Effector memory CD8-positive, alpha-beta T cell (primary cell): Measurements from ENCODE around the gene RIMS4.
"Not testable (repeated sequence)": the region's sequence is repeated elsewhere in the genome, so short reads cannot be mapped to it uniquely, and the experiment has no call there.

Experiments
- ATAC-seq: fragments of 150-1000 bp; cut with Tn5 transposase; replicated peaks from 2 replicates; pipeline ENCODE4 v1.10.0; 2021; ENCODE audit warnings: mild to moderate bottlenecking, moderate library complexity
- DNase-seq, 3 experiments: peaks; one replicate each; pipeline ENCODE4 v3.0.0; 2021
- H3K27ac Mint-ChIP-seq, 2 donors: one replicate each; pipeline ENCODE4 v1.8.0; 2022; ENCODE audit warnings: mild to moderate bottlenecking in 2 of 2, mixed read lengths in 2 of 2, moderate library complexity in 2 of 2
- H3K27me3 Mint-ChIP-seq, 2 donors: one replicate each; pipeline ENCODE4 v1.8.0; 2022; ENCODE audit warnings: mixed read lengths in 2 of 2
- H3K36me3 Mint-ChIP-seq: one replicate; pipeline ENCODE4 v1.8.0; 2022; ENCODE audit warnings: mild to moderate bottlenecking, moderate library complexity, mixed read lengths; ENCODE audit not compliant: insufficient read depth
- H3K4me1 Mint-ChIP-seq, 2 donors: one replicate each; pipeline ENCODE4 v1.8.0; 2022; ENCODE audit warnings: low read depth in 2 of 2, mixed read lengths in 2 of 2
- H3K4me3 Mint-ChIP-seq, 2 donors: one replicate each; pipeline ENCODE4 v1.8.0; 2022; ENCODE audit warnings: mild to moderate bottlenecking in 2 of 2, mixed read lengths in 2 of 2, moderate library complexity in 2 of 2
- H3K9me3 Mint-ChIP-seq, 2 donors: one replicate each; pipeline ENCODE4 v1.8.0; 2022; ENCODE audit warnings: mixed read lengths in 2 of 2

The RIMS4 gene

DNA sequence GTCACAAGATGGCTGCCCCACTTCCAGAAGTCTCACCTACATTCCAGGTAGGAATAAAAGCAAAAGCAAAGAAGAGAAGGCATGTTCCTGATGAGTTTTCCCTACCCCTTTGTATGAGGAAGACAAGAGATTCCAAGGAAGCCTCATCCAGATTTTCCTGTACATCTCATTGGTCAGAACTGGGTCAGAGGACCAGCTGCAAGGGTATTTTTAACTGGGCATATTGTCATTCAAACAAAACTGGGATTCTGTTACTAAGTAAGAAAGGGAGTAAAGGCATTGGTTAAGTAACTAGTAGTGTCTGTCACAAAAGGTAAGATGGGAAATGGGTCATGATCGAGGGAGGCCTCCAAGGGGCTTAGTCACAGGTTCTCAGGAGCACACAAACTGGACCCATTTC is 28.2 kb upstream of the RIMS4 start:
- H3K4me1 Mint-ChIP-seq = no peaks in the 10 kb centered on the region
- DNase-seq = no peak
- ATAC-seq = no peak
- no peak overlapping the region for H3K27ac Mint-ChIP-seq
- peaks cover 36 to 47% of the 10 kb centered on the region in 2 donors for H3K27me3 Mint-ChIP-seq
- no peaks in the 10 kb centered on the region for H3K36me3 Mint-ChIP-seq
- no peak overlapping the region for H3K4me3 Mint-ChIP-seq
- H3K9me3 Mint-ChIP-seq = peaks cover 0 to 3% of the 10 kb centered on the region in 2 donors

DNA sequence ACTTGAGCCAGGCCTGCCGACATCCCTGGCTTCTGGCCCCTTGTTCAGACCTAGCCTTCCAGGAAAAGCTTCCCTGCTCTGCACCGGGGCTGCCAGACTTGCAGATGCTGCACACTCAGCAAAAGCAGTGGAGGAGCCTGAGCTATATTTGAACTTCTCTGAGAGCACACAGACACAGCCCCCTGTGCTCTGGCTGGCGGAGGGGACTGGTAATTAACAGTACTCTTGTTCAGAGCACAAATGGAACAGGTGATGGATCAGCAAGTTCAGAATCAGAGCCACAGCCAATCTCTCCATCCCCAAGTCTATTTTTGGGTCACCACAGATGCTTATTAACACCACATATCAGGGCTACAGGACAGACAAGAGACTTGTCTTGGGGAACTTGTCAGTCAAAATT is 27.6 kb upstream of the RIMS4 start:
- Mint-ChIP-seq H3K27me3 (peaks cover 30 to 42% of the 10 kb centered on the region in 2 donors), H3K9me3 (peaks cover 0 to 3% of the 10 kb centered on the region in 2 donors), H3K4me1 (no peaks in the 10 kb centered on the region), H3K36me3 (no peaks in the 10 kb centered on the region), H3K27ac (no peak overlapping the region), H3K4me3 (no peak overlapping the region)
- DNase-seq (no peak), ATAC-seq (no peak)

DNA sequence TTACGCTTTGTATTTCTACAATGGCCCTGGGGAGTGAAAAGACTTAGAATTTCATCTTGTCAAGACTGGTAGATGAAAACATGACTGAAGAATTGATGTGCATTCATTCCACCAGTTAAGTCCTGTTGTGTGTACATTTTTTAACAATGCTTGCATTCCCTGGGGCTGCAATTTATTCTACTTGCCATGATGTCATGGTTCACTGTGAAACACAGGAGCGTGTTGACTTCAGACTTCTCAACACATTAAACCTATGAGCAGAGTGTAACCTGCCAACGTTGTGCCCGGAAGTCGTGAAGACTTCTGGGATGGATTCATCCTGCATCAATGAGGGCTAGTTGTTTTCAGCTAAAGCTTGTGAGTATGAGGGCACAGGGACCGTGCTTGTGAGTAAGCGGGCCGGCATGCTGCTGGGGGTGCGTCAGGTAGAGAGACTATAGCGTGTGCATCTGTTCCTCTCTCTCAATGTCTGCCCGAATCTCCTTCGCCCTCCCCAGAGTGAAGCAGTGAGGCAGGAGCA is 26.3 kb upstream of the RIMS4 start:
- no peak for DNase-seq
- no peaks in the 10 kb centered on the region for H3K36me3 Mint-ChIP-seq
- H3K27me3 Mint-ChIP-seq = peaks cover 26 to 43% of the 10 kb centered on the region in 2 donors
- no peak for ATAC-seq
- peaks cover 0 to 3% of the 10 kb centered on the region in 2 donors for H3K9me3 Mint-ChIP-seq
- H3K4me1 Mint-ChIP-seq = no peaks in the 10 kb centered on the region
- no peak overlapping the region for H3K4me3 Mint-ChIP-seq
- no peak overlapping the region for H3K27ac Mint-ChIP-seq

DNA sequence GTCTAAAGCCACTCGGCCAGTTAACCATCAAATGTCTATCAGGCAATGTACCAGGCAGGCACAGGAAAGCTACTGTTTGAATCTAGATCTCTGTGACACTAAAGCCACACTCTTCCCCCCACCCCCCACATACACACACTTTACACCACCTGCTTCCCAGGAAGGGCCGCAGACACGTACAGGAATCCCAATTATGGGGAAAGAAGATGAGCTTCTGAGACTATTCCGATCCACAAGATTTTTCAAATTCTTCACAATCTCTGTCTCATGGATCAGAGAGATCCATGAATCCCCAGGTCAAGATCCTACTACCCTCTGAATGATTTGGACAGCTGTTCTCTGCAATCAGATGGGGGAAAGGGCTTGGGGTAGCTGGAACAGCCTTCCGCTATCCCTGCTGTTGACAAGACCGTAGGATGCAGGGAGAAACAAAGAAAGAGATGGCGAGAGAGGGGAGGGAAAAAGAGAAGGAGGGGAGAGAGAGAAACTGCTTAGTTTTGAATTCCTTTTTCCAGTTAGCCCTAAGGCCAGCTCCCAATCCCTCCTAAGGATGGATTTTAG is 25.4 kb upstream of the RIMS4 start:
- H3K36me3 Mint-ChIP-seq = no peaks in the 10 kb centered on the region
- no peak overlapping the region for H3K27ac Mint-ChIP-seq
- no peaks in the 10 kb centered on the region for H3K4me1 Mint-ChIP-seq
- ATAC-seq = no peak
- peaks cover 0 to 3% of the 10 kb centered on the region in 2 donors for H3K9me3 Mint-ChIP-seq
- peaks cover 26 to 43% of the 10 kb centered on the region in 2 donors for H3K27me3 Mint-ChIP-seq
- no peak for DNase-seq
- no peak overlapping the region for H3K4me3 Mint-ChIP-seq

DNA sequence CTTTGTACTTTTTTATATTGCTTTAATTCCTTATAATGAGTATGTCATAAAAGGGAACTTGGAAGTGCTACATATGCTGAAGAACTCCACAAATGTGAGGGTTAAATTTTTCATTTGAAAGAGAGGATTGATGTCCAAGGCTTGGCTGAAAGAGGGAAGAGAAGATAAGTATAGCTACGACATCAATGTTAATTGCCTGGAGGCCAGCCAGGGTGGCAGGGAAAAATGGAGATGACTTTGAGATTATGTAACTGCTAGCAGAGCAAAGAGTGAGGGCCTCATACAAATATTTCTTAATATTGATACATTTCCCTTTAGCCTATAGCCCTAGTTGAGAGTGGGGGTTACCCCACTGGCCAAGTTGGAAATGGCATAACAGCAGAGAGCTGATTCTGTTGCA is 24.8 kb upstream of the RIMS4 start:
- Mint-ChIP-seq H3K27me3 (peaks cover 25 to 43% of the 10 kb centered on the region in 2 donors), H3K27ac (no peak overlapping the region), H3K4me1 (no peaks in the 10 kb centered on the region), H3K4me3 (no peak overlapping the region), H3K36me3 (no peaks in the 10 kb centered on the region), H3K9me3 (no peaks in the 10 kb centered on the region)
- DNase-seq (no peak), ATAC-seq (no peak)

DNA sequence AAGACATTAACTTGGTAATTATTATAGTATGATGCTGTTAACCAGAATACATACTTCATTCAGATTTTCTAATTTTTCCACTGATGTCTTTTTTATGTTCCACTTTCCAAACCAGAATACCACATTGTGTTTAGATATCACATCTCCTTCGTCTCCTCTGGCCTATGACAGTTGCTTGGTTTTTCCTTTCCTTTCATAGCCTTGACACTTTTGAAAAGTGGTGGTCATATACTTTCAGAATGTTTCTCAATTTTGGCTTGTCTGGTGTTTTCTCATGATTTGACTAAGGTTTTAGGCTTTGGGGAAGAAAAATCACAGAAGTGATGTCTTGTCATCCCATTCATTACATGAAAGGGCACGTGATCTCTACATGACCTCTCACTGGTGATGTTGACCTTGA is 24.3 kb upstream of the RIMS4 start:
- DNase-seq (no peak), ATAC-seq (no peak)
- no peaks in the 10 kb centered on the region for H3K36me3 Mint-ChIP-seq
- H3K27me3 Mint-ChIP-seq = peaks cover 24 to 45% of the 10 kb centered on the region in 2 donors
- H3K9me3 Mint-ChIP-seq = no peaks in the 10 kb centered on the region
- H3K27ac Mint-ChIP-seq = no peak overlapping the region
- H3K4me3 Mint-ChIP-seq = no peak overlapping the region
- H3K4me1 Mint-ChIP-seq = no peaks in the 10 kb centered on the region

DNA sequence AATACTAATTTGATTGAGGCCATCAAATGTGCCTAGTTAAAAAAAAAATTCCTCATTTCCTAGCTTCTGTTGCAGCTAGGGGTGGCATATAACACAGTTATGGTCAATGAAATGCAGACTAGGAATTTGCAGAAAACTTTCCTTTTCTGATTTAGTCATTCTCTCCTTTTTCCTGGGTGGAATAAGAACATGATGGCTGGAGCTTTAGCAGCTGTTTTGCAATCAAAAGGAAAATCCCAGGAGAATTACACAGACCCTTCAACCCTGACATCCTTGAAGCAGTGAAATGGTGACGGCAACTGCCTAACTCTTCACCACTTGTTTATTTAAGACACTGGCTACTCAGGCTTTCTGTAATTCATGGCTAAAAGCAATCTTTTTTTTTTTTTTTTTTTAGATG is 23.1 kb upstream of the RIMS4 start:
- DNase-seq = no peak
- H3K36me3 Mint-ChIP-seq = no peaks in the 10 kb centered on the region
- peaks cover 36 to 52% of the 10 kb centered on the region in 2 donors for H3K27me3 Mint-ChIP-seq
- no peak overlapping the region for H3K4me3 Mint-ChIP-seq
- ATAC-seq = no peak
- H3K27ac Mint-ChIP-seq = no peak overlapping the region
- H3K9me3 Mint-ChIP-seq = no peaks in the 10 kb centered on the region
- no peaks in the 10 kb centered on the region for H3K4me1 Mint-ChIP-seq

DNA sequence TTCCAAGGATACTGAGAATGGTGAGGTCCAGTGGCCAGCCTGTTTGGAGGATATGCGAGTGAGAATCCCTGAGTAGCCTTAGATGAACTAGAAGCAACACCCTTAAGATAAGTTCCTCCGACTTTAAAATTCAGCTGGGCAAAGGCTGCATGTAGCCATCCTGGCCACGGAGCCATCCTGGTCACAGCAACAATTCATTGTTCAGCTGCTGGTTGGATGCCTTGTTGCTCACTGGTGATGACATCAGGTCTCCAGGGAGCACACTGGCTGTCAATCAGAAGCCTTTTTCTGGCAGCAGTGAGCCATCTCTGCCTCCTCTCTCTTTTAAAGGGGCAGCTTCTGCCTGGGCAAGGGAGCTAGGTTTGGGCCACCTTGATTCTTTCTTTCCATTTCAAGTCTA is 22.4 kb upstream of the RIMS4 start:
- DNase-seq = no peak
- Mint-ChIP-seq H3K4me3 (no peak overlapping the region), H3K27ac (no peak overlapping the region), H3K4me1 (no peaks in the 10 kb centered on the region), H3K9me3 (no peaks in the 10 kb centered on the region), H3K36me3 (no peaks in the 10 kb centered on the region), H3K27me3 (peaks cover 36 to 53% of the 10 kb centered on the region in 2 donors)
- no peak for ATAC-seq

DNA sequence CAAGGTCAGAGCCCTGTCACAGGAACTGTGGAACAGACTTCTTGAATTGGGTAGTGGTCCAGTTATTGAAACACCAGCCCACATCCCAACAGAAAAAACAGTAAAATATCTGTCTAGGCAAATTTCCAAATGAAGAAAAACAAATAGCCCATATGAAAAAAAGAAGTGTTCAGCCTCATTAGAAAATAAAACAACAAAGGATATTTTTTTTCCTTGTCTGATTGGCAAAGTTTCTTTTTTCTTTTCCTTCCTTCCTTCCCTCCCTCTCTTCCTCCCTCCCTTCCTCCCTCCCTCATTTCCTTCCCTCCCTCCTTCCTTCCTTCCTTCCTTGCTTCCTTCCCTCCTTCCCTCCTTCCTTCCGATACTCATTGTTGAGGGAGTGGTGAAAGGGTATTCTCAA is 20.6 kb upstream of the RIMS4 start:
- Mint-ChIP-seq H3K9me3 (no peaks in the 10 kb centered on the region), H3K27ac (no peak overlapping the region), H3K4me3 (no peak overlapping the region), H3K36me3 (no peaks in the 10 kb centered on the region), H3K27me3 (peaks cover 48 to 58% of the 10 kb centered on the region in 2 donors), H3K4me1 (no peaks in the 10 kb centered on the region)
- DNase-seq = no peak
- ATAC-seq = no peak

DNA sequence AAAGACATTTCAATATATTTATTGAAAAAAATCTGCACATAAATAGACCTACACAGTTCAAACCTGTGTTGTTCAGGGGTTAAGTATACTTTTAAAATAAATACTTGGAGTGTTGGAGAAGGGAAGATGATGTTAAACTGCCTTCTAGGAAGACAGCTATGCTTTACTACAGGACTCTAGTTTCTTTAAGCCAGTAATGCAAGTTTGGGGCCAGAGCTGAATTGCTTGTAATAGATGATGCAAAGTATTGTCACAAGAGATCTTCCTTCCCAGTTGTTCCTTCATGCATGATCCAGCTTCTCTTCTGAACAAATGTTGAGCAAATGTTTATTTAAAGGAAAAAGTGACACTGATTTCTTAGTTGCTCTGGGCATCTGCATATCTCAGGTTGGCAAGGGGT is 20.2 kb upstream of the RIMS4 start:
- Mint-ChIP-seq H3K9me3 (no peaks in the 10 kb centered on the region), H3K4me3 (no peak overlapping the region), H3K27ac (no peak overlapping the region), H3K36me3 (no peaks in the 10 kb centered on the region), H3K4me1 (no peaks in the 10 kb centered on the region), H3K27me3 (peaks cover 48 to 58% of the 10 kb centered on the region in 2 donors)
- DNase-seq (no peak), ATAC-seq (no peak)

DNA sequence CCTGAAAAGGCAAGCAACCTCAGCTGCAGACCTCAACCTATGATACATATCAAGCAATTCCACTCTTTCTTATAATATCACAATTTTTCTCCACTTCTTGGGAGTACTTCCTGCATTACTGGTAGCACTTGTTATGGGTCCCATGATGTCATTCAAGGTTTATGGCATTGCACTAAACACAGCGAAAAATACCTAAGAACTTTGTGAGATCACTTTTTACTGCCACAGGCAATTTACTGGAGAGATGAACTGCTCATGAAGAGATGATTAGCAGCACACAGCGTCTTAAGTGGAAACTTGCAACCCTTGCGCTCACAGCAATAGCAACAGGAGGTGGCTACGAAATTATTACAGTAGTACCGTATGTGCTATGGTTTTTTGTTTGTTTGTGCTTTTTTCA is 19.3 kb upstream of the RIMS4 start:
- Mint-ChIP-seq H3K9me3 (no peaks in the 10 kb centered on the region), H3K4me1 (no peaks in the 10 kb centered on the region), H3K4me3 (no peak overlapping the region), H3K27ac (no peak overlapping the region), H3K36me3 (no peaks in the 10 kb centered on the region), H3K27me3 (peaks cover 48 to 52% of the 10 kb centered on the region in 2 donors)
- ATAC-seq (no peak), DNase-seq (no peak)

DNA sequence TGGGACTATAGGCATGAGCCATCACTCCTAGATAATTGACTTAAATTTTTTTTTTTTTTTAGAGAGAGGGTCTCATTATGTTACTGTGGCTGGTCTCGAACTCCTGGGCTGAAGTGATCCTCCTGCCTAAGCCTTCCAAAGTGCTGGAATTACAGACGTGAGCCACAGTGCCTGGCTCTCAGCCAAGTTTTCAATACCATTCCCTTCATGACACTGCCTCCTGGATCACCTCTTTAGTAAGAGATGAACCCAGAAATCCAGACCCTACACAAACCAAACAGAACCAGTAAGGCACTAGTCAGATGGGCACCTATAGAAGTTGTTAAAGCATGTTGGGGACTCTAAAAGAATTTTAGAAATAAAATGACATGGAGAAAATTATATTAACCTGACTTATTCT is 18.3 kb upstream of the RIMS4 start:
- H3K27me3 Mint-ChIP-seq = peaks cover 54 to 55% of the 10 kb centered on the region in 2 donors
- no peaks in the 10 kb centered on the region for H3K9me3 Mint-ChIP-seq
- H3K27ac Mint-ChIP-seq = no peak overlapping the region
- H3K36me3 Mint-ChIP-seq = no peaks in the 10 kb centered on the region
- no peak for ATAC-seq
- no peak overlapping the region for H3K4me3 Mint-ChIP-seq
- H3K4me1 Mint-ChIP-seq = no peaks in the 10 kb centered on the region
- DNase-seq = no peak

DNA sequence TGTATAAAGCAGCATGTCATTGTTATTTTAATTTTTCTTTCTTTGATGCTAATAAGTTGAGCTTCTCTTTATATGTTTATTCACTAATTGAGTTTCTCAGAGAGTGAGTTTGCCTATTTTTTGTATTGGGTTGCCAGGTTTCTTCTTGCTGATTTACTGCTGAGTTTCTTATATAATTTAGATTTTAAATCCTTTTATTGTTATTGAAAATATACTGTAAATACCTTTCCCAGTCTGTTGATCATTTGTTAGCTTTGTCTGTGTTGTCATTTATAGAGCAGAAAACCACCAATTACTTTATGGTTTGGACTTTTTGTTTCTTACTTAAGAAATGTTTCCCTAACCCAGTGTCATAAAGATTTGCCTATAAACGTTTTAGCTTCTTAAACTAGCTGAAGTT is 17.1 kb upstream of the RIMS4 start:
- no peak overlapping the region for H3K4me3 Mint-ChIP-seq
- DNase-seq (no peak), ATAC-seq (no peak)
- no peaks in the 10 kb centered on the region for H3K4me1 Mint-ChIP-seq
- no peak overlapping the region for H3K27ac Mint-ChIP-seq
- no peaks in the 10 kb centered on the region for H3K9me3 Mint-ChIP-seq
- H3K27me3 Mint-ChIP-seq = peaks cover 49% of the 10 kb centered on the region in 2 donors
- H3K36me3 Mint-ChIP-seq = no peaks in the 10 kb centered on the region

DNA sequence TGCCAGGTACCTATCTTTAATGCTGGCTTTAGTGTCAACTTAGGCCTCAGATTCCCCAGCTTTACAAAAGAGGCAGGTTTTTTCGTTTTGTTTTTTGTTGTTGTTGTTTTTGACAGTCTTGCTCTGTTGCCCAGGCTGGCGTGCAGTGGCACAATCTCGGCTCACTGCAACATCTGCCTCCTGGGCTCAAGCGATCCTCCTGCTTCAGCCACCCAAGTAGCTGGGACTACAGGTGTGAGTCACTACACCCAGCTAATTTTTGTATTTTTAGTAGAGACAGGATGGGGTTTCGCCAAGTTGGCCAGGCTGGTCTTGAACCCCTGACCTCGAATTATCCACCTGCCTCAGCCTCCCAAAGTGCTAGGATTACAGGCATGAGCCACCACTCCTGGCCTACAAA is 11.2 kb upstream of the RIMS4 start:
- not testable (repeated sequence) for H3K4me1 Mint-ChIP-seq, H3K4me3 Mint-ChIP-seq, H3K9me3 Mint-ChIP-seq, DNase-seq, H3K27ac Mint-ChIP-seq, H3K36me3 Mint-ChIP-seq, ATAC-seq
- peaks cover 10 to 12% of the 10 kb centered on the region in 2 donors for H3K27me3 Mint-ChIP-seq

DNA sequence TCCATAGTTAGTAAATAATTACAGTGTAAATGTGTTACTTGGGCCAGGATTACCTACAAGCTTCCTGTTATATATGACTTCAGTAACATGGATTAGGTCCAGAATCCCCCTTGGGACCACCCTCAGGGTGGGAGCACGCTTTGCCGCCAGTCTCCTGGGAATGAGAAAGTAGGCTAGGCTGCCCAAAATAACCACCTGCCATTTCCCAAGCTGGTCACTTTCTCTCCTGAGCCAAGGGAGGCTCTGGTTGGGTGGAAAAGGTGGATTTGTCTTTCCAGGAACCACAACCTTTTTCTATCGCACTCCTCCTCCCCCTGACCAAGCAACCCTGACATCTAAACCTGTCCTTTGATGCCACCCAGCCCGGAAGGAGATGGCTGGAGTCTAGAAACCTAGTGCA is 9.6 kb upstream of the RIMS4 start:
- no peaks in the 10 kb centered on the region for H3K36me3 Mint-ChIP-seq
- no peak overlapping the region for H3K4me3 Mint-ChIP-seq
- no peak overlapping the region for H3K27ac Mint-ChIP-seq
- no peak for ATAC-seq
- DNase-seq = no peak
- H3K4me1 Mint-ChIP-seq = no peaks in the 10 kb centered on the region
- peaks cover 7 to 10% of the 10 kb centered on the region in 2 donors for H3K27me3 Mint-ChIP-seq
- H3K9me3 Mint-ChIP-seq = no peaks in the 10 kb centered on the region
